Kidney tubule cell (primary cell): ENCODE data around the gene FAAP100.

Experiments used
- DNase-seq: peaks from one replicate; pipeline ENCODE4 v3.0.0-alpha.2; 2018; ENCODE audit warnings: low spot score

Gene FAAP100

DNA sequence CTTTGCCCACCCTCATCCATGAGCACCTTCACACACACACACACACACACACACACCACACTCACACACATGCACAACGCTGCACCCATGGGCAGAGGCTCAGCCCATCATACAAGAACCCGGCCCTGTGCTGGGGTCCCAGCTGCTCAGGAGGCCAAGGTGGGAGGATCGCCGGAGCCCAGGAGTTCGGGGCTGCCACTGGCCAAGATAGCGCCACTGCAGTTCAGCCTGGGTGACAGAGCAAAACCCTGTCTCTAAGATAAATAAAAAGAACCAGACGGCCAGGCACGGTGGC is 27.3 kb downstream of the FAAP100 start:
- no peak for DNase-seq

- no peak for DNase-seq
These were observed 27.9 kb downstream of the FAAP100 start for GRCh38 chr17:81524039-81524864.

DNA sequence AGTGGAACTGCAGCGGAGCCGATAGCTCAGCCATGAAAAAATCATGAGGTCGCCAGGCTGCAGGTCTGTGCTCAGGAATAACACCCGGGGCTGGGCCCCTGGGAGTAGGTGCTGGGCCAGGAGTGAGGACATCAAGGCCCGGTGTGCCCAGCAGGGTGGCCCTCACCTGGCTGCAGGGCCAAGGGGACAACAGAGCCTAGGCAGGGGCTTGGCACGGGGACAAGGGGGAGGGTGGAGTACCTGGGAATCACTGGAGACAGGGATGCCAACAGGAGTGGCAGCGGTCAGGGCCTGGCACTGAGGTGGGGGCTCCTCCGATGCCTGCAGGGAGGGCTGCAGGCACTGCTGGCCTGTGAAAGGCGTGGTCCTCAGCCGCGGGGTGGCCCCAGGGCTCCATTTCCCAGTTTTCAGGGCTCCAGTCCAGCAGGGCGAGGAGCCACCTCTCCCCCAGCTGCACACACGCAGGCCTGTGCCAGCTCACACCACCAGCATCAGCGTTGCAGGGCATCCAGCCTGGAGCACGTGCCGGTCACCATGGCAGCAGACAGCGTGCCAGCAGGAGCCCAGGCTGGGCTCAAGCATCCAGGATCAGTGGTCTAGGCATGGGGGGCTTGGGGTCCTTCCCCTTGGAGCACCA is 28.6 kb downstream of the FAAP100 start:
- DNase-seq: peak; percentile 58

DNA sequence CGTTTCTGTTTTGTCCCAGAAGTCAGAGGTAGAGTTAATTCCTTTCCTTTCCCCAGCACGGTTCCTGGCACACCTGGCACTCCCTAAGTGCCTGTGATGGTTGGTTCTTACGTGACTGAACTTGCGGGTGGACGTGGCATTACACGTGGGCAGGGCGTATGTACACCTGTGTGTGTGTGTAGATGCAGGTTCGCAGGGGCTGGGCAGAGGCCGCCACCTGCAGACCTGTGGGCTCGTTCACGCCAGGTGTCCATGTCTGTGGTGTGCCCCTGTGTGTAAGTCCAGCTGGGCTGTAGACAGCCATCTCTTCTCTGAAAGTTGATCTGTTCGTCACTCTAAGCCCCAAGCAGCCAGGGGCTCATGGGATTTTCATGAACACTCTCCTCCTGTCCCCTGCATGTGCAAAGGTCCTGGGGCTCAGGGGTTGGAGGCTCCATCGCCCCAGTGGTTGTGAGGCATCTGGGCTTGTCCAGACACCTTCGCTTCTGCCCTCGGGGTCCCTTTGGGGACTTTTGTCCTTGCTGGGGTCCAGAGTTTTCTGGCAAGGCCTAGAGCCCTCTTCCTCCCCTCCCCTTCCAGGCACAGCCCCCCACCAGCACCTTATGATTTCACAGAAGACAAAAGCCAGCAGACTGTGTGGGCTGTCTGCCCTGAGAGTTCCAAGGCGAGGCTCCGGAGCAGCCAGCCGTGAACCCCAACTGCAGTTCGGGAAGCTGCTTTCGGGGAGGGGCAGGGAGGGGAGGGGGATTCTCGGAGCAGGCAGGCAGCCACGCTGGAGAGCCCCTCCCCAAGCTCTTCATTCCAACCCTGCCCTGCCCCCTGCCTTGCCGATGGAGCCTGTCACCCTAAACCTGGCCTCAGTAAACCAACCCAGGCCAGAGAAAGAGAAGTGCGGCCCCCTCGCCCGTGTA is 29.4 kb downstream of the FAAP100 start:
- DNase-seq: peak; percentile 63

DNA sequence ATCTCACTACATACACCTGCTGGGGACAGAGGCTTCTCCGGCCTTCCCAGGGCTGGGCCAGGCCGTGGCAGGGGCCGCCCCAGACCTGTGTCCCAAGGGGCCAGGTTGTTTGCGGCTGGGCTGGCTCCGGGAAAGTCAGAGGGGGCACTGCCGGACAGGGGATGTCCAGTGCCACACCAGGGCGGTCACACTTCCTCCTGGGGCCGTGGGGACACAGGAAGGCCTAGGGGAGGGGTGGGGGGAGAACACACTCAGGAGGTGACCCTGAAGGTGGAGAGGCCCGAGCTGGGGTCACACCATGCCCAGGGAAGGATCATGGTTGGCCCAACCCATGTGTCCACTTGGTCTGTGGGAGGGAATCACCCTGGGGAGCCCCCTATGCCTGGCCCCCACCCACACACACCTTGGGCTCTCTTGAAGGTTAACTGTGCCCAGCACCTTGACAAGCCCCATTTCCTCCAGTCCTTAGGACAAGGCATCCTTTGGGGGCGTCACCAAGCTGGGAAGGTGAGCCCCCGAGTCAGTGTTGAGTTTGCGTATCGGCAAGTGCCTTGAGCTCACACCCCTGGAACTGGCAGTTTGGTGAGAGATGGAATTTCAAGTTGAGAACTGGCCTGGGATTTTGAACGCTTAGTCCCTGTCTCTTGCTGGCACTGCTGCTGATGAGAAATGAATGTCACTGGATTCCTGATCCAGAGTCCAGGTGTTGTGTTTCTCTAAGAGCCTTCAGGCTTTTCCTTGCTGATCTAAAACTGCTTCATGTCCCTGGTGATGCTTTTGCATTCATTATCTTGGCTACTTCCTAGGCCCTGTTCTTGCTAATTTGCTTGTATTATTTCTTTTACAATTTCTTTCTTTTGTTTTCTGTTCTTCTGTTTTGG is 31.9 kb downstream of the FAAP100 start:
- no peak for DNase-seq

DNA sequence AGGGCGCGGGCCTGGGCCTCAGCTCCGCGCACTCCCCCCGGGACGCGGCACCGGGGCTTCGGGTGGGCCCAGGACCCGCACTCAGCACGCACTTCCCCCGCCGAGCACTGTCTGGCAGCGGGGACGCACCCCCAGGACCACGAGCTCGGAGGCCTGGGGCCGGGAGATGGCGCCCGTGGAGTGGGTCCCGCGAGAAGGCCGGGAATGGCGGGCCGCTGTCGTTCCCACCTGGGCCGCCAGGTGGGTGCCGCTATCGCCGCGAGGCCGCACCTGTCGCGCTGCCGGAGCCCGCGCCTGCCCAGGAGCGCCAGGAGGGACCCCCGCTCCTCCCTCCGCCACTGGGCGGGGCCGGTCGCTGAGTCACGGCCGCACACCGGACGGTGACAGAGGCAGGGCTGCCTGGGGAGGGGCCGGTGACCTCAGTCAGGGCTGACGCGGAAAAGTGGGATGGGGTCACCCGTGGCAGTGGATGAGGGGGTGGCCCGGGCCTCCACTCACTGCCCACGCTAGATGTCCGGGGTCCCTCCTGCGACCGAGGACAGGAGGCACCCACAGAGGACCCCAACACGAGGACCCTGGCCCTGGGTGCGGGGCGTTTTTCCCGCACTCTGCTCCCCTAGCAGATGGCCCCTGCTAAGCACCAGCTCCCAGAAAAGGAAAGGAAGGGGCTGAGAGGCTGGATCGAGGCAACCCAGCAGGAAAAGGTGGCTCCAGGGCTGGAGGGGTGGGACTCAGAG is 32.7 kb downstream of the FAAP100 start:
- peak; percentile 87 for DNase-seq

GRCh38 chr17:81518785-81519283 is 33.3 kb downstream of the FAAP100 start:
- DNase-seq: peak; percentile 65

DNA sequence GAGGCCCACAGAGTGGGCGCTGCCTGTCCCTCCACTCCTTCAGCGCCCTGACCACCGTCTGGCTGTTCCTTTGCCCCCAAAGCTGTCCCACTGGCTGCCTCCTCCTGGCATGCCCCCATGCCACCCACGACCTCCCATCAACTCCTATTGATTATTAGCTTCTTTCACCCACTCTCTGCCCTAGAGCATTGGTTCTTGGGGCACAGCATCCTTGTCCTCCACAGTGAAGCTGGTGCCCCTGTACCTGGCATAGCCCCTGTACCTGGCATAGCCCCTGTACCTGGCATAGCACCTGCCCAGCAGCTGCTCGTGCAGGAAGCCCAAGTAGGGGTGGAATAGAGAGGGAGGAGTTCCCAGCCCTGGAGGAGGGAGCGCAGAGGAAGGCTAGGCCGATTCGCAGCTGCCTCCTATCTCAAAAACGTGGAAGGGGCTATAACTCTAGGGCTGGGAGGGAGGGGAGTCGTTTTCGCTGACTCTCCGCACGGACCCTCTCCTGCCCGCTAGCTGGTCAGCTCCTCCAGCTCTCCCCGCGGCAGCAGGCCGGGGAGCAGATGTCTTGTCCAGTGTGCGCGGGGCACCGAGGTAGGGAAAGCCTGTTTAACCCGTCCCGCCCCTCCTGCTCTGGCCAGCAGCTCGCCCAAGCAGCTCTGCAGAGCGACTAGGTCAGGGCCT is 33.9 kb downstream of the FAAP100 start:
- peak; percentile 42 for DNase-seq

DNA sequence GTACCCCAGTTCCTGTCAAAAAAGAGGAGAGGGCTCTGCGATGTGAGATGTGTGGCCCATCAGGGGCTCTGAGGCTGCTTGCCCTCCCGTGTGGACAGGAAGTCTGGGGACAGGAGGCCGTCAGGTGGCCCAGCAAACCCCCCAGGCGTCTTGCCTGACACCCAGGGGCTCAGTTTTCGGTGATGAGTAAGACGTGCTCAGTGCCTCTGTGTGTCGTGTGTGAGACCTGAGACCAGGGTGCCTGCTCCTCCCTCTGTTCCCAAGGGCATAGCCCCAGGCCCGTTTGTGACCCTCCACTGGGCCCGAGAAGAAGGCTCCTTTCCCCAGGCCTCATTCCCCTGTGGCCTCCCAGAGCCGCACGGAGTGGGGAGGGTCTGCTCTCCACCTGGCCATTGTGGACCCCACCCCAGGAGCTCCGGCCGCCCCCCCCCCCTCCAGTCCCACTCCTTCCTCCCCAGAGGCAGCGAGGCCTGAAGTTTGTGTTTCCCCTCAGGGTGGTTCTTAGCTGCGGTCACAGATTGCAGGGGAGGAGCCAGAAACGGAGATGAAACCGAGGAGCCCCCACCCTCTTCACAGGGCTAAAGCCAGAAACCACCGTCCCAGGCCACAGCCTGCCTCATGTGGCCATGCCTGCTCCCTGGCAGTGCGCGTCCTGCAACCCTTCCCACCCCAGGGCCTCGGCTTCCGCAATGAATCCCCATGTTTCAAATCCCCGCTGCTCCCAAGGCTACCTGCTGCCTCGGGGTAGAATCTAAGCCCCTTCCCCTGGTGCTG is 34.6 kb downstream of the FAAP100 start:
- peak; percentile 45 for DNase-seq

DNA sequence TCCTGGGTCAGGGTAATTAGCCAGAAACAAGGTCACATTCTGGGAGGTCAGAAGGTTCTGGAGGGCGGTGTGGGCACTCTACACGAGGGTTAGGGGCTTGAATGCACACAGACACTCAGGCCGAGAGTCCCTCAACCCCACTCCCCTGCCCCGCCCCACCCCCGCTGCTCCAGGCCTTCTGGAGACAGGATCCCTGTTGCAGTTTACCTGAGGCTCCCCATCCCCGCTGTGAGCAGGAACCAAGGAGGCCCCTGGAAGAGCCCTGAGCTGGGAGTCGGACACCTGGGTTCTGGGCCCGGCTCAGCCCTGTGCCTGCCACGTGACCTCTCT is 35.2 kb downstream of the FAAP100 start:
- DNase-seq: no peak

- DNase-seq: no peak
These were observed 35.7 kb downstream of the FAAP100 start for GRCh38 chr17:81516439-81516838.

DNA sequence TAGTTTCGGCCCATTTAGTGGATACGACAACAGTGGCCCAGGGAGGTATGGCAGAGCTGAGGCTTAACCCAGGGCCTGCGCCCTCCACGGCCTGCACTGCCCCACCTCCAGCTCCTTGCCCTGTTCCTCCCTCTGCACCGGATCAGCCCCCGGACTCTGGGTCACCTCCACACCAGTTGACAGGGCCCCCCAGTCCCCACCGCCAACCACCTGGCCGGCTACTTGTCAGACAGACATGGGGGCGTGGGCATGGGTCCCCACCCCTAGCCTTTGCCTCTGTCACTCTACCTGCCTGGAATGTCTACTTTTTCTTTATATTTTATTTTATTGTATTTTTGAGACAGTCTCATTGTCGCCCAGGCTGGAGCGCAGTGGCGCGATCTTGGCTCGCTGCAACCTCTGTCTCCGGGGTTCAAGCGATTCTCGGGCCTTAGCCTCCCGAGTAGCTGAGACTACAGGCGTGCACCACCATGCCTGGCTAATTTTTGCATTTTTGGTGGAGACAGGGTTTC is 36.6 kb downstream of the FAAP100 start:
- DNase-seq: no peak

GRCh38 chr17:81514739-81515529 is 37.2 kb downstream of the FAAP100 start:
- DNase-seq: peak; percentile 91

DNA sequence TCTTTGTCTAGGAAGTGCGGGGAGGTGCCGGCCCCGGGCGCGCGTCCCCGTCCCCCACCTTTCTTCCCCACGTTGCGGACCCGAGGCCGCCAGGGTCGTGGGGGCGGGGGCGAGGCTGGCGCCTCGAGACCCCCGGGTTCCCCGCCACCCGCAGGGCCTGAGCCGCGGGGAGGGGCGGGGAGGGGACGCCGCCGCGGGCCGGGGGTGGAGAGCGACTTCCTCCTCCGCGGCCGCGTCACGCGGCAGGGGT is 37.7 kb downstream of the FAAP100 start:
- no peak for DNase-seq

DNA sequence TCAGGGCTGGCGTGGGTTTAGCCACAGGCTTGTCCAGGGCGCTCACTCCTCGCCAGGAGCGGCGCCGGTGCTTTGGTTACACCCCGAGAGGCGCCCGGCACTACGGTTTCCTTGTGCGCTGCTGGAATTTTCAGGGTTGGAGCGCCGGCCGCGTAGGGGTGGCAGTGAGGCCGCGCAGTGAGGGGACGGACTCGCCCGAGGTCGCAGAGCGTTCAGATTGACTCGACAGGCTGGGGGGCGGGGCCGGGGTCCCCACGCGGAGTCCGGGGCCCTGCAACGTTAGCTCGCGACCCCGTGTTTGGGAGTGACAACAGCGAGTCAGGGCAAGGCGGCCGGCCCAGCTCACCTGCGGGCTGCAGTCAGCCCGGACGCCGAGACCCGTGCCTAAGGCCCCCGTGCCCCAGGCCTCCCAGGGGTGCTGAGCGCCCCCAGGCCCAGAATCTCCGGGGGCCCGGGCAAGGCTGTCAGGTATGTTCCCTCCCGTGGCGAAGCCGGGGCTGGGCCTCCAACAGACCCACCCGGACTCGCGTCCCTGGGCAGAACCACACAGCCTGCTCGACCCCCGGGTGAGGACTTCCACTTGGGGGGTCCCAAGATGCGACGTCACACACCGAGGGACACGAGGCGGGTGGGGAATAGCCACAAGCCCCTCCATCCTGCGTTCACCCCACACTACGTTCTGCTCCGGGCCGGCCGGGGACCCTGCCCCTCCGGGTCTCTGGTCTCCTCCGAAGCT is 38.2 kb downstream of the FAAP100 start:
- DNase-seq: peak; percentile 79

- DNase-seq: peak; percentile 71
These were observed 38.8 kb downstream of the FAAP100 start for GRCh38 chr17:81513372-81513752.

- peak; percentile 97 for DNase-seq
These were observed 39.4 kb downstream of the FAAP100 start, which contains the start of gene ACTG1 for GRCh38 chr17:81512562-81513371. Gene ACTG1, minus strand, starts transcription at chr17:81512799. Its CDS starts 445 bp downstream, at chr17:81512354.
